GM12865 (cell line): ENCODE results near the gene ZXDC.

Source experiments
- DNase-seq: peaks from one replicate; pipeline ENCODE4 v3.0.0; 2010; ENCODE audit warnings: low read depth
- H3K4me3 ChIP-seq: 2 replicates; pipeline ENCODE4 v1.5.1; 2011; ENCODE audit warnings: mild to moderate bottlenecking, low read depth, low read length, control low read depth
- TF ChIP-seq, protein P1 (sequence below): IDR thresholded peaks from 2 replicates; pipeline ENCODE4 v1.5.1; 2011; ENCODE audit warnings: low read length, control low read depth, low read depth, inconsistent platforms; ENCODE audit not compliant: insufficient read depth; ENCODE audit errors: missing control alignments

ZXDC gene

DNA sequence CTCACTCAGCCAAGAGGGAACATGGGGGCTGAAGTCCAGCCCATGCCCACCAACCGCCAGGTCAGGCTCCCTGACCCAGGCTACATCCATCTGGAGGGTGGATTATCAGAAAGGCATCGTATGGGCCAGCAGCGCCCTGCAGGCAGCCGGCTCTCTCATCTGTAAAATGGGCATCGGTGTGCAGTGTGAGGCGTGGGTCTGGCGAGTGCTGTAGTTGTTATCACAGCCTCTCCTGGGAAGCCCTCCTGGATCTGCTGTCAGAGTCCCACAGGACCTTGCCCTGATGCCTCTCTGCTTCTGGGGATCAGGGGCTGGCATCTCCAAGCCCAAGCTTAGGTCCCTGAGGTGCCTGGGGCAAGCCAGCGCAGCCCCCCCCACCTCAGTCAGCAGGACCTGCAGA lies 53.6 kb downstream of the ZXDC start:
- no peak for DNase-seq
- no peak overlapping the region for H3K4me3 ChIP-seq
- TF ChIP-seq, protein P1, sequence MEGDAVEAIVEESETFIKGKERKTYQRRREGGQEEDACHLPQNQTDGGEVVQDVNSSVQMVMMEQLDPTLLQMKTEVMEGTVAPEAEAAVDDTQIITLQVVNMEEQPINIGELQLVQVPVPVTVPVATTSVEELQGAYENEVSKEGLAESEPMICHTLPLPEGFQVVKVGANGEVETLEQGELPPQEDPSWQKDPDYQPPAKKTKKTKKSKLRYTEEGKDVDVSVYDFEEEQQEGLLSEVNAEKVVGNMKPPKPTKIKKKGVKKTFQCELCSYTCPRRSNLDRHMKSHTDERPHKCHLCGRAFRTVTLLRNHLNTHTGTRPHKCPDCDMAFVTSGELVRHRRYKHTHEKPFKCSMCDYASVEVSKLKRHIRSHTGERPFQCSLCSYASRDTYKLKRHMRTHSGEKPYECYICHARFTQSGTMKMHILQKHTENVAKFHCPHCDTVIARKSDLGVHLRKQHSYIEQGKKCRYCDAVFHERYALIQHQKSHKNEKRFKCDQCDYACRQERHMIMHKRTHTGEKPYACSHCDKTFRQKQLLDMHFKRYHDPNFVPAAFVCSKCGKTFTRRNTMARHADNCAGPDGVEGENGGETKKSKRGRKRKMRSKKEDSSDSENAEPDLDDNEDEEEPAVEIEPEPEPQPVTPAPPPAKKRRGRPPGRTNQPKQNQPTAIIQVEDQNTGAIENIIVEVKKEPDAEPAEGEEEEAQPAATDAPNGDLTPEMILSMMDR, result no peak

DNA sequence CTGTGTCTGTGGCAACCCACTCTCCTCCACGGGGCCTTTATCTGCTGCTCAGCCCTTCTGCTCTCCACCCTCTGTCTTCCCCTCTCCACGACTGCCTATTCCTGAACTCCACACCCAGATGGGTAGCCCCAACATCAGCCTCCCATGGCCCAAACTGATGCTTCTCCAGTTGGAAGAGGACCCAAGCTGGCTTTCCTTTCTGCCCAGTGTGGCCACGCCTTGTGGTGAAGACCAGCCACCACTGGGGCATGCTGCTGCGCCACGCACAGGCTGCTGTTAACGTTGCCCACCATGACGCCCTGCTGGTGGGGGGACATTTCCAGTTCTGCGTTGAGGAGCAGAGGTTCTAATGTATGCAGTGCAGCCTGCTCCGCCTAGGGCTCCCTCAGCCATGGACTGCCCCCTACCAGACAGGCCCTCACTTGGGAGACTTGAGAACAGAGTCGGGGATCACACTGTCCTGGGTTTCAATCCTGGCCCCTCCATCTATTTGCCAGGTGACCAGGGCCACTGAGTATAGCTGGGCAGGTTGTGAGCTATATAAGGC lies 54.0 kb downstream of the ZXDC start:
- TF ChIP-seq, protein P1, result no peak
- no peak for DNase-seq
- no peak overlapping the region for H3K4me3 ChIP-seq

DNA sequence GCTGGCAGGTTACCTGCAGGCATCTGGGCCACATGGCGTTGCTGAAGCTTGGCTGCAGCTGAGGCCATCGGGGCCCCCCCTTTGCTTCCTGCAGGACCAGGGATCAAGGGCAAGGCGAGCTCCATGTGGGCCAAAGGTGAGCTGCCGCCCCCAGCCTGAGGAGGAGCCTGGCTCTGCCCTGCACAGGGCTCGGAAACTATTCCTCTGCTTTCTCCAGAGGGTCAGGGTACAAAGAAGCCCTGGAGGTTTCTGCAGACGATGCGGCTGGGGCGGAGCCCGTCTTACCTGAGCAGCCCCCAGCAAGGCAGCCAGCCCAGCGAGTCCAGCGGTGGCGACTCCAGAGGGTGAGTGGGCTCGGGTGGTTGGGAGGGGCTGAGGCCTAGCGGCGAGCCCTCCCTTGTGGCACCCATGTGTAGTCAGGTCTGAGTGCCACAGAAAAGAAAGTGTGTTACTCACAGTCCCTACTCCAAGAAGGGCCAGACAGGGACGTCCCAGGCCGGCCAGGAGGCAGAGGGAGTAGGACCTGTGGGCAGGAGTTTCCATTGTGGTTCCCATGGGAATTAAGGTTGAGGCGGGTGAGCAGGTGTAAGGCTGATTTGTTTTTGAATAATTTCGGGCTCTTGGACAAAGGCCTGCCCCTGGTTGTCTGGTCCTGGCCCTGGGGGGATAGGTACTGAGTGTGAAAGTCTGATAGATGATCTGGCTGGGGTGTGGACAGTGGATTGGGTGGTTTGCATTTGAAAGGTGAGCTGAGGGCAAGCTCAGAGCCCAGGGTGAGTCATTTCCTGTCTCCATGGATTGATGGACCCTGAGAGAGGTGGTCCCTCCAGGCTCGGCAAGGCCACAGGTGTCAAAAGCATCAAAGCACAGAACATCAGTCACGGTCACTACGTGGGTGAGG lies 55.6 kb downstream of the ZXDC start:
- no peak for DNase-seq
- no peak overlapping the region for H3K4me3 ChIP-seq
- TF ChIP-seq, protein P1, result no peak

DNA sequence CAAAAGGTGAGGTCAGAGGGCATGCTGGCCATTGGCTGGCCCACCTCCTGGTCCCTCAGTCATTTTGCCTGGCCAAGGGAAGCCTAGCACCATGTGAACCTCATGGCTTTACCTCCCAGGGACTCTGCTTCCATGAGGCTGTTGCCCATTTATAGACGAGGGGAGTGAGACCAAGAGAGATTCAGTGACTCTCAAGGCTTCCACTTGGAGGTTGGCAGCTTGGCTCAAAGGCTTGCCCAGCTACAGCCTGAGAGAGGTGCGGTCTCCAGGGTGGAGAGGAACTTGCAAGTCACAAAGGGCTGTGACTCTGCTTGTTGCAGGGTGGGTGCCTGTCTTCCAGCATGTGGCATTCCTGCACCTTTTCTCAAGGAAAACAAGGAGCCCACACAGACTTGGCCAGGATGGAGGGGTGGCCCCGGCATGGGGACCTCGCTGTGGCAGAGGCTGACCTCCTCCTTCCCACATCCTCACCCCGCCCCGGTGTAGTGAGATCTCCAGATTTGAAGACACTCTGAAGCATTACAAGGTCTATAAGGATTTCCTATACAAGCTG lies 56.5 kb downstream of the ZXDC start:
- DNase-seq, result no peak
- no peak overlapping the region for H3K4me3 ChIP-seq
- TF ChIP-seq, protein P1, result no peak

DNA sequence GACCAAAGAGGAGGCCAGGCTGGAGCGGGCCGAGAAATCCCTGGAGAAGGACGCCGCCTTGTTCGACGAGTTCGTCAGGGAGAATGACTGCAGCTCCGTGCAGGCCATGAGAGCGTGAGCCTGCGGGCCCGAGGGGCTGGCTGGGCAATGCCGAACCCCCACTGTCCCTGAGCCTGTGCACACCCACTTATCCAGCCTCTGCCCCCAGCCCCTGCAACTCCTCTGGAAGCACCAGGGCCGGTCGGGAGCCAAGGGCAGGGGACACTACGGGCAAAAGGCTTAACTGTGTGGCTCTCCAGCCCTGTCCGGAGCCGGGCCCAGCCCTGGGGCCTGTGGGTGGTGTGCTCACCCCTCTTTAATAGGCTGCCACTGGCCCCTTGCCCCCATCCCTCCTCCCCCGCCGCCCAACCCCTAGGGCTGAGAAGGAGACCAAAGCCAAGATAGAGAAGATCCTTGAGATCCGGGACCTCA lies 57.0 kb downstream of the ZXDC start:
- TF ChIP-seq, protein P1, result no peak
- H3K4me3 ChIP-seq, result no peak overlapping the region
- no peak for DNase-seq

DNA sequence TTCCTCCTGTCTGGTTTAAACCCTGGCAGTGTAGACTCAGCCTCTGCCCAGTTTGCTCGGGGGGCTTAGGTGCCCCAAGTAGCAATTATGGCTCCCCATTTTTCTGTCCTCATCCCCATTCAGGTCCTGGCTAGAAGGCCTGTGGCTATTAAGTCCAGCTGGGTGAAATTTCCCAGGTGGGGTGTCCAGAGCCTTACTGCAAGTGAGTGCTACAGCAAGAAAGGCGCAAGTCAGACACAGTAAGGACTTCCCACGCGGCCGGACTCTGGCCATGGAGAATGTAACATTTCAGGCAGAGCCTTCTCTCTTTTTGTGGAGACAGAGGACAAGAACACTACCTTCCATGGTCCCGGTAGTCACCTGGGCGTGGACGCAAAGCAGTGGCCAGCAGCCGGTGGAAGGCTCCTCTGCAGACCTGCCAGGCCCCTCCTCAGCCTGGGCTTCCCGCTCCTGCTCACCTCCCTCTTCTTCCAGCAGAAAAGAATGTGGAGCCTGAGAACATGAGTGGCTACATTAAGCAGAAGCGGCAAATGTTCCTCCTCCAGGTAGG lies 57.6 kb downstream of the ZXDC start:
- no peak for DNase-seq
- TF ChIP-seq, protein P1, result no peak

More for the DNA sequence above, 57.6 kb downstream of the ZXDC start:
- no peak overlapping the region for H3K4me3 ChIP-seq
